Lower leg skin (tissue), 4 donors: ENCODE measurements around the gene PIGC. TPM values are rescaled to one million over a fixed set of nuclear protein-coding genes. Genes with fewer than 3 reads are reported as not detected.

Experiments
- DNase-seq, 2 donors: peaks; one replicate each; pipeline ENCODE4 v3.0.0-alpha.2; 2019; ENCODE audit warnings: low spot score in 2 of 2
- H3K4me3 ChIP-seq: fragments of 200-600 bp; sonication (generic); 2 replicates; pipeline ENCODE4 v1.5.1; 2017; ENCODE audit warnings: mild to moderate bottlenecking, low read depth; ENCODE audit not compliant: poor library complexity, severe bottlenecking
- CTCF ChIP-seq, 3 donors: fragments of 450-650 bp; IDR thresholded peaks; one replicate each; pipeline ENCODE4 v1.5.1; 2016; ENCODE audit warnings: antibody characterized with exemption in 3 of 3, mild to moderate bottlenecking in 3 of 3, moderate library complexity in 2 of 3
- POLR2A ChIP-seq, 2 donors: fragments of 450-650 bp; IDR thresholded peaks; one replicate each; pipeline ENCODE4 v1.6.1; 2016 to 2017; ENCODE audit warnings: antibody characterized with exemption in 2 of 2, mild to moderate bottlenecking in 1 of 2, moderate library complexity in 1 of 2
- WGBS, 2 donors: methylation state at CpG; one replicate each; pipeline ENCODE4 v1.1.5; 2018; 5-methylcytosine and 5-hydroxymethylcytosine counted together
- intact Hi-C: fragments of 100-400 bp; cut with DNase I; formaldehyde crosslinking; loops from one replicate; pipeline ENCODE4 v1.15.0; 2023; ENCODE audit warnings: low total_unique reads
- total RNA-seq, 4 donors: library from RNA; depleted of rRNA; stranded (reverse); fragments of >200 nt; gene quantifications; one replicate each; pipeline ENCODE4 v1.1.0, GENCODE V29; 2016

PIGC gene
- total RNA-seq, 4 donors from 2014 or later, result 26.2 to 60.3 (median 48.4) TPM

GRCh38 chr1:172478485-172478884, 34.6 kb upstream of the PIGC start:
- no peak for DNase-seq
- intact Hi-C loops, result no loop called here
- no peak overlapping the region for H3K4me3 ChIP-seq
- TF ChIP-seq POLR2A (IDR thresholded peaks at IDR 0.05), result no peak
- TF ChIP-seq CTCF (IDR thresholded peaks at IDR 0.05), result no peak

DNA sequence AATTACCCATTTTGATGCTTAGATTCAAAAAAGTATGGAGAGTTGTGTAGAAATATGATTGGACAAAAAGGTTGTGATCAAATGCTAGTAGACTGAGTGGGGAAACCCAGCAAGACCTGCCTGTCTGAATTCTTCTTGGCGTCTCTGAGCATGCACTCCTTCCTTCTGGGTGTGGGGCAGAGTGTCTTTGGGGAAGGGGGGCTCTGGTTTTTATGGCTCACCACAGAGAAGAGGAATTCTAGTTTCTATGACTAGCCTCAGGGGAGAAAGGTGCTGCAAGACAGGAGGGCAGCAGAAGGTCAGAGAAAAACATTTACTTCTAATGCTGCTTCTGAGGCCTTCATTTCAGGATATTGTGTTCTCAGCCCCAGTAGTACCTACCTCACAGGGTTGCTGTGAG, 33.9 kb upstream of the PIGC start:
- intact Hi-C loops, result no loop called here
- WGBS, 2 donors, result 69 to 83% methylated on average over 1 of the region's 1 CpG
- H3K4me3 ChIP-seq, result no peak overlapping the region
- DNase-seq, result no peak
- TF ChIP-seq POLR2A (IDR thresholded peaks at IDR 0.05) (no peak), CTCF (IDR thresholded peaks at IDR 0.05) (no peak)

GRCh38 chr1:172477216-172477615, 33.3 kb upstream of the PIGC start:
- DNase-seq, result no peak
- no peak overlapping the region for H3K4me3 ChIP-seq
- intact Hi-C loops, result no loop called here
- no peak for TF ChIP-seq POLR2A (IDR thresholded peaks at IDR 0.05)
- no peak for TF ChIP-seq CTCF (IDR thresholded peaks at IDR 0.05)
- 71 to 72% methylated on average over 2 of the region's 2 CpGs for WGBS, 2 donors

DNA sequence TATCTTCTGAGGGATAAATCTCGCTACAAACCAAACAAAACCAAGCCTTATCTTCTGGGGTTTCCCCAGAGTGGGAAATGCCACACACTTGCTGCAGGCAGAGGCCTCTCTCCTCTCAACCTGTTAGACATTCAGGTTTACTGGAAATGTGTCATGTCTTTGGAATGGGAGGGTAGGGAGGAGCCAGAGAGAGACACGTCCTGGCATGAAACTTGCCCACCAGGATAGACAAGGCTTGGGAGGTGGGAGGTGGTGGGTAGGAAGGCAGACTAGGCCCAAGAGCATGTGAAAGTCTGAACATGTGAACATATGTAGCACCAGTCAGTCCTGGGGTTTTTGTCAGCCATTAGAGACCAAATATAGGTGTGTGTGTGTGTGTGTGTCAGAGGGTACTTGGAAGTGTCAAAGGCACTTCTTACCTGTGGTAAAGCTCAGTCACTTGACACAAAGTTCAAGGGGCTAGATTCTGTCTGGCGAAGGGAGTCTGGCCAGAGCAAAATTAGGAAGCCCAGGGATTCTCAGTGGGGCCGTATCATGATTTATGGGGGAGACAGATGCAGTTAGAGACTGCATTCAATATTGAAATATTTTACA, 32.4 kb upstream of the PIGC start:
- intact Hi-C loops, result no loop called here
- DNase-seq, result peak in 1 of 2 donors; percentile 31
- TF ChIP-seq CTCF (IDR thresholded peaks at IDR 0.05) (no peak), POLR2A (IDR thresholded peaks at IDR 0.05) (no peak)

DNA sequence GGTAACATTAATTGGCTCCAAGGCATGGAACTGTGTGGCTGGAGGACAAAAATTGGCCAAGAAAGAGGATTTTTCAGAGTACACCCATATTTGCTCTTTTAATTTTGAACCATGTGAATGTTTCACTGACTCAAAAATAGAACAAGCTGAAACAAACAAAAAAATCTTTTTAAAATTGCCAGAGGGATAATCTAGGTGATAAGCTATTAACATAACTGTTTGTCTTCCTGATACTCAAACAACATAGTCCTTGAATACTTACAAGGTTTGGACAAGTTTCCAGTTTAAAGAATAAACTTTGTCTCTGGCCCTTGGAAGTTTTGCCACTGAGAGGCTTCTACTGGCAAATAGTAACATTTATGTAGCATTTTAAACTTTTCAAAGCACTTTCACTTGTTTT, 30.0 kb upstream of the PIGC start:
- no peak overlapping the region for H3K4me3 ChIP-seq
- no peak for TF ChIP-seq POLR2A (IDR thresholded peaks at IDR 0.05)
- no peak for TF ChIP-seq CTCF (IDR thresholded peaks at IDR 0.05)
- DNase-seq, result no peak
- intact Hi-C loops, result no loop called here

More for the DNA sequence above, 32.4 kb upstream of the PIGC start:
- WGBS, 2 donors, result 60 to 75% methylated on average over 4 of the region's 4 CpGs
- no peak overlapping the region for H3K4me3 ChIP-seq

- intact Hi-C loops, result no loop called here
- TF ChIP-seq POLR2A (IDR thresholded peaks at IDR 0.05) (no peak), CTCF (IDR thresholded peaks at IDR 0.05) (no peak)
- WGBS, 2 donors, result 60 to 66% methylated on average over 3 of the region's 3 CpGs
These were observed 29.4 kb upstream of the PIGC start for GRCh38 chr1:172473302-172473701.

More at GRCh38 chr1:172473302-172473701, 29.4 kb upstream of the PIGC start:
- no peak overlapping the region for H3K4me3 ChIP-seq
- DNase-seq, result no peak
